GM21737 (cell line): ENCODE measurements around the gene MYL6B.
"Not testable (repeated sequence)": the region's sequence is repeated elsewhere in the genome, so short reads cannot be mapped to it uniquely, and the experiment has no call there.

Experiments used
- ATAC-seq: cut with Tn5 transposase; IDR thresholded peaks from one replicate; pipeline ENCODE4 v1.9.1; 2021; ENCODE audit warnings: mild to moderate bottlenecking, moderate library complexity; ENCODE audit not compliant: unreplicated experiment

Gene MYL6B

GRCh38 chr12:56151672-56152131 lies 685 bp upstream of the MYL6B start:
- ATAC-seq: peak; percentile 39

GRCh38 chr12:56152756-56153677 lies 630 bp downstream of the MYL6B start:
- no peak for ATAC-seq

GRCh38 chr12:56153678-56154065 lies 1.3 kb downstream of the MYL6B start:
- ATAC-seq: no peak

DNA sequence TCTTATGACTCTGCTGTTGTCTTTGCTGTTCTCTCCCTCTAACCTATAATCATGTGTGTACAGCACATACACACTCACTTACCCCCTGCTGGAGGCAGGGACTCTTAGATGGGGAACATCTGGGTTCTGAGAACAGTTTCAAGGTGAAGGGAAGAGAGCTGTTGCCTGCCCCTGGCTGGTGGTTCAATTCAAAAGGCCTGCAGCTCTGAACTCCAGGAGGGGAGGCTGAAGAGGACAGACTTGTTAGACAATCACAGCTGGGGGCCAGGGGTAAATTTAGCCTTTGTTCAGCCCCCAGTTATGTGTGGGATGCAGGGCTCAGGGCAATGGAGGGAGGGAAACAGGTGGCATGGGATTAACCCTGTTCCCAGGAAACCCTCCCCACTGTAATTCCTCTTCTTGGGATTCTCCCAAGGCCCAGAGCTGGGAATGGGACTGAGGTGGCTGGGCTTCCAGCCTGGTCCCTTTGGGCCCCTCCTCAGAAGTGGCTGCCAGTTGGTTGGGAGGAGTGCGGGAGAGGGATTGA lies 1.9 kb downstream of the MYL6B start:
- ATAC-seq: no peak

DNA sequence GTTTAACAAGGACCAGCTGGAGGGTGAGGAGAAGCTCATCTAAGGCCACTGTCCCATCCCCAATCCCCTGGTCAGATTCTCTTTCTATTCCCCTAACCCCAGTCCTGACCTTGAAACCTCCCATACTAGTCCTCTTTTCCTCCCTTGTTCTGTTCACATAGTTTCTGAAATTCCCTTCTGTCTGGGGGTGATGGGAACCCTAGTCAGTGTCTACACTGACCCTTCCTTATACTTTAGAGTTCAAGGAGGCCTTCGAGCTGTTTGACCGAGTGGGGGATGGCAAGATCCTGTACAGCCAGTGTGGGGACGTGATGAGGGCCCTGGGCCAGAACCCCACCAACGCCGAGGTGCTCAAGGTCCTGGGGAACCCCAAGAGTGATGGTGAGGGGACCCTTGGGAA lies 2.4 kb downstream of the MYL6B start:
- no peak for ATAC-seq

DNA sequence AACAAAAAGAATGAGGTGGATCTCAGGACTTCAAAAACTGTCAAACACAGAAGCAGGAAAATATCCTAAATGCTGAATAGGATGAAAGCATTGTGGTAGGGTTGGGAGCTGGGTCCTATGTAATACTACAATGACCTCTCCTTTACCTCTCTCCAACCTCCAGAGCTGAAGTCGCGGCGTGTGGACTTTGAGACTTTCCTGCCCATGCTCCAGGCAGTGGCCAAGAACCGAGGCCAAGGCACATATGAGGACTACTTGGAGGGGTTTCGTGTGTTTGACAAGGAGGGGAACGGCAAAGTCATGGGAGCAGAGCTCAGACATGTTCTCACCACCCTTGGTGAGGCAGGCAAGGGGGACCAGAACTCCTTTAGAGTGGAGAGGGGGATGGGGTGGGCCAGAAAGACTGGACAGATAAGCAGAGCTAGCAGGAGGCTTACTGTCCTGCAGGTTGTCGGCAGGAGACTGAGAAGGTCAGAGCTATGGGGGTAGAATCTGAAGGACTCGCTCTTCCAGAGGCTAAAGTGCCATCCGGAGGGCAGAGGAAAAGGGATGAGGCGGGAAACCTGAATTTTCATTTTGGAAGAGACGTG lies 3.0 kb downstream of the MYL6B start:
- no peak for ATAC-seq

- ATAC-seq: not testable (repeated sequence)
Measured at GRCh38 chr12:56156464-56157200, 4.2 kb downstream of the MYL6B start.

GRCh38 chr12:56157201-56158028 lies 5.0 kb downstream of the MYL6B start:
- peak; percentile 18 for ATAC-seq

DNA sequence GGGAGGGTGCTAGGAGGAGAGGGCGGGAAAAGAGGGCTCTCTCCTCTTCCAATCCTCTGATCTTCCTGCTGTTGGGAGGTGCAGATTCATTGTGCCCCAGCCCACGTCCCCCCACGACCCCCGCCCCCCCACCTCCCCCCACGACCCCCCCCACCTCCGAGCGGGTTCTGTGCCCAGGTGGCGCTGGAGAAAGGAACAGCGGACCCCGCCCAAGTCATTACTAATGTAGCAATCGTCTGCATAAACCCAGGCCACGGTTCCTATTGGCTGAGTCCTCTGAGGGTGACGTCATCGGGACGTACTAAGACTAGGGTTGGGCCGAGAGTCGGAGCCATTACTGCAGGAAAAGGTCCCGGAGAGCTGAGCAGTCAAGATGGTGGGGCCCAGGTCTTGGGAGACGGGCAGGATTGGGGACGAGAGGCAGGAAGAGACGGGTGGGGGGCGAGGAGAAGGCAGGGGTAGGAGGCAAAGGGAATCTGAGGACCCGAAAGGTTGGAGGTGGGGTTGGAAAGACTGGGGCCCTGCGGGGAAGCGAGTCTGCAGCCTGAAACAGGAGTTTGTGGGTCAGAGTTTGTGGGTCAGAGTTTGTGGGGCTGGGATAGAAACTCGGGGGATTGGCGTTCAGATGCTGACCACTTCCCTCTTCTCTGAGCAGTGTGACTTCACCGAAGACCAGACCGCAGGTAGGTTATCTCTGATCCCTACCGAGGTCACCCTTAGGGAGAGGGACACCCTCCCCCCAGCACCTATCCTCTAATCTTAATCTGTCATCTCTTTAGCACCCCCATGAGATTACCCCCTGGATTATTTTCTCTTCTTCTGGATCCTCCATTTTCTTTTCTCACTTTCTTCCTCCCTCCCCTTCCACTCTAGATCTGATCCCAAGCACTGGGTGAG lies 5.9 kb downstream of the MYL6B start, which contains the start of gene MYL6:
Gene MYL6, plus strand, starts transcription at position 331 of the 897 bp plus-strand sequence. Its CDS starts 43 bp downstream, at position 374.
- ATAC-seq: peak; percentile 74

- no peak for ATAC-seq
Measured at GRCh38 chr12:56158926-56159461, 6.6 kb downstream of the MYL6B start.

GRCh38 chr12:56159482-56160192 lies 7.2 kb downstream of the MYL6B start:
- ATAC-seq: no peak

- no peak for ATAC-seq
Measured at GRCh38 chr12:56160193-56160763, 7.9 kb downstream of the MYL6B start.

DNA sequence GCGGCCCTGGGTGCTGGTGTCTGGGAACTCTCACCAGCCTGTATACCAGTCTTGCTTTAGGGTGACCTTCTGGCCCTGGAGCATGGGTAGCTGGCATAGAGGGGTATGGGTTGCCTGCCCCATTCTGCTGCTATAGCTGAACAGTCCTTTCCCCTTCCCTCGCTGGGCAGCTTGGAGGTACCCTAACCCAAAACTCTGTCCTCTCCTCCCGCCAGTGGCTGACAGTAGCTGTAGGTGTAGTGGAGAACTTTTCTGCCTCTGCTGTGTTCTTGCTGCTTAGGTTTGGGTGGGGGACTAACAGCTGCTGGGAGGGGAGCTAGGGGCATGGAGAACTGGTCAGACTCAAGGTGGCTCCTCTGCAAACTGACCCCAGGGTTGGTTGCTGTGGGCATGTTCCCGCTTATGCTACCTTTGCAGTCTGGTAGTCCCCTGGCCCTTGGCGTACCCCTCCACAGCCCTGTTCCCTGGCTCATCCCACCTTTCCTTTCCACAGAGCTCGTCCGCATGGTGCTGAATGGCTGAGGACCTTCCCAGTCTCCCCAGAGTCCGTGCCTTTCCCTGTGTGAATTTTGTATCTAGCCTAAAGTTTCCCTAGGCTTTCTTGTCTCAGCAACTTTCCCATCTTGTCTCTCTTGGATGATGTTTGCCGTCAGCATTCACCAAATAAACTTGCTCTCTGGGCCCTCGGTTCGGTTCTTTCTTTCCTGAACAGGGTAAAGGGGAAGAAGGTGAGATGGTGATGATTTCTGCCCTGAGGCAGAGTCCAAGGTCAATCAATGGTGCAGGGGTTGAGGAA lies 8.7 kb downstream of the MYL6B start:
- ATAC-seq: no peak

DNA sequence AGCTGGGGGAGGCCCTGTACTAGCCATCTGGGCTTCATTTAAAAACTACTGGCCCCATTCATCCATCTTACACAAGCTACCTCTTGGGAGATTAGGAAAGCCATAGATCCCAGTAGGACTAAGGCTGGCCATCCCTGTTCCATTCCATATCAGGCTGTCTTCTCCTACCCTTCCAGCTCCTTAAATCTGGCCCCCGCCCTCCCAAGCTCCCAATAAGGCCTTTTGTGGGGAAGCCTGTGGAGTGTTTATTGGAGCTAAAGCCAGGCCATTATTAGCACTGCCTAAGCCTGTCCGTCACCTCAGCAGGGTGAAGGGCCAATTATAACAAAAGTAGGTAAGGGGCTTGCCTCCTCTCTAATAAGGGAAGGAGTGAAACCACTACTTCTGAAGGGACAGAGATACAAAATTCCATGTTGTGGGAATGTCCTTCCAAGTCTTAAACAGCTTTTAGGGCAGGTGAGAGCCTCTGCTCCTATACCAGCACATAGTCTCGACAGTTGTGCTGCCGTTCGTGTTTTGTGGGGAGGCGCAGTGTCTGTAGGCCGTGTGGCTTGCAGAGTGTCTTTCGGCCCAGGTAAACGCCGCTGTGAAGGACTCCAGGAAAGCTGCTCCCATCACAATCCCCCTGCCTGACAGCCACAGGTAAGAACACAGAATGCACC lies 9.4 kb downstream of the MYL6B start:
- ATAC-seq: no peak

GRCh38 chr12:56162468-56163290 lies 10.3 kb downstream of the MYL6B start:
- ATAC-seq: no peak
